Measurements from ENCODE around the gene COL18A1.

- TF ChIP-seq CTCF (IDR thresholded peaks at IDR 0.05) (no peak), EZH2 (IDR thresholded peaks at IDR 0.05; ENCODE audit: borderline replicate concordance, insufficient read depth, low read depth, low read length, poor library complexity, severe bottlenecking) (no peak)
Observed at GRCh38 chr21:45532826-45533360, 127.9 kb downstream of the COL18A1 start.
